Measurements from ENCODE around the gene ZNF564. TPM values are rescaled to one million over a fixed set of nuclear protein-coding genes. Genes with fewer than 3 reads are reported as not detected.

The ZNF564 gene
- total and polyA plus RNA-seq, 2 of the 13 experiments (the other 11 are each of a cell fraction or from before 2014, with no cell fraction given), result 2.3 to 11.1 TPM

- BruUV-seq (replicated peaks), result no TSS peak
- Histone ChIP-seq H3K4me3 (replicated peaks in 1 of 3; ENCODE audit: insufficient read depth in 1 of 3, low read depth in 2 of 3, low read length in 3 of 3) (no peak overlapping the region), H3K4me1 (ENCODE audit: insufficient read depth, low read length) (no peaks in the 10 kb centered on the region), H3K79me2 (ENCODE audit: insufficient read depth, low read length) (peaks cover 4% of the 10 kb centered on the region), H3K9ac (ENCODE audit: insufficient read depth, low read depth, low read length) (no peak overlapping the region), H4K20me1 (ENCODE audit: insufficient read depth, low read length) (no peaks in the 10 kb centered on the region), H3K36me3 (replicated peaks in 1 of 2; ENCODE audit: control insufficient read depth in 1 of 2, insufficient read depth in 2 of 2, low read length in 2 of 2) (peaks cover 21 to 52% of the 10 kb centered on the region in 2 experiments), H3K27ac (ENCODE audit: extremely low read length, insufficient read depth, low read length) (no peak overlapping the region), H2AFZ (ENCODE audit: low read length) (no peak overlapping the region), H3K4me2 (ENCODE audit: low read depth, low read length) (no peak overlapping the region), H3K27me3 (ENCODE audit: control insufficient read depth in 1 of 2, insufficient read depth in 2 of 2, low read length in 2 of 2) (no peaks in the 10 kb centered on the region), H3K9me3 (ENCODE audit: low read length) (peaks cover 99% of the 10 kb centered on the region)
- intact Hi-C loops (cut with micrococcal nuclease; ENCODE audit: unreplicated experiment) (no loop called here), in situ Hi-C loops (cut with HindIII; ENCODE audit: extremely low pct_ligation_motif_present, low pct_unique_long_range_greater_than_20kb) (no loop called here)
- ATAC-seq (no peak), FAIRE-seq (no peak), DNase-seq (ENCODE audit: low spot score) (no peak)
- 99% methylated on average over 4 of the region's 4 CpGs for WGBS (ENCODE audit: low lambda C conversion rate)
- CTCF ChIA-PET (ENCODE audit: low intra/inter-chr PET ratio, low total read pairs), result no interaction called here
- POLR2A ChIA-PET, result no interaction called here
- no peak for TF ChIP-seq FOXO4 (CRISPR knock-in tag; conservative IDR thresholded peaks at IDR 0.05)
- no peak for TF ChIP-seq HINFP (CRISPR knock-in tag; IDR thresholded peaks at IDR 0.05; ENCODE audit: low read depth)
- no peak for TF ChIP-seq ZBTB3 (CRISPR knock-in tag; IDR thresholded peaks at IDR 0.05; ENCODE audit: borderline replicate concordance, low read depth)
- no peak for TF ChIP-seq ZNF878 (CRISPR knock-in tag; IDR thresholded peaks at IDR 0.05)
- TF ChIP-seq ZNF234 (CRISPR knock-in tag; conservative IDR thresholded peaks at IDR 0.05), result no peak
- TF ChIP-seq FOXA1 (IDR thresholded peaks at IDR 0.05), result no peak
- TF ChIP-seq FOXA1 (CRISPR knock-in tag; IDR thresholded peaks at IDR 0.05), result no peak
- TF ChIP-seq DBP (CRISPR knock-in tag; IDR thresholded peaks at IDR 0.05; ENCODE audit: not compliant biosample characterization), result no peak
- TF ChIP-seq ELF1 (CRISPR knock-in tag; IDR thresholded peaks at IDR 0.05), result no peak
- TF ChIP-seq GTF2F1 (IDR thresholded peaks at IDR 0.05; ENCODE audit: low read length), result no peak
- no peak for TF ChIP-seq NR0B2 (CRISPR knock-in tag; IDR thresholded peaks at IDR 0.05)
These were observed 24.7 kb downstream of the ZNF564 start for GRCh38 chr19:12526542-12526941.
